ENCODE results near the gene BCL11A.

The BCL11A gene

GRCh38 chr2:60557486-60557864 is 4.0 kb upstream of the BCL11A start:
- DNase-seq = no peak

GRCh38 chr2:60556576-60557485 is 3.4 kb upstream of the BCL11A start:
- DNase-seq = no peak

GRCh38 chr2:60556175-60556574 is 2.7 kb upstream of the BCL11A start:
- DNase-seq = no peak

GRCh38 chr2:60555783-60556139 is 2.3 kb upstream of the BCL11A start:
- no peak for DNase-seq

- no peak for DNase-seq
Observed at GRCh38 chr2:60555066-60555782, 1.8 kb upstream of the BCL11A start.

GRCh38 chr2:60554646-60555065 is 1.2 kb upstream of the BCL11A start:
- DNase-seq = peak; percentile 10

- DNase-seq = peak; percentile 22
Observed at GRCh38 chr2:60554074-60554645, 706 bp upstream of the BCL11A start.

- no peak for DNase-seq
Observed at GRCh38 chr2:60552851-60553494, 481 bp downstream of the BCL11A start.

- DNase-seq = peak; percentile 37
Observed at GRCh38 chr2:60552078-60552850, 1.2 kb downstream of the BCL11A start.

GRCh38 chr2:60551240-60552077 is 2.0 kb downstream of the BCL11A start:
- DNase-seq = peak; percentile 6

GRCh38 chr2:60550984-60551239 is 2.5 kb downstream of the BCL11A start:
- DNase-seq = no peak

- DNase-seq = peak; percentile 65
Observed at GRCh38 chr2:60550178-60550983, 3.1 kb downstream of the BCL11A start.

- no peak for DNase-seq
Observed at GRCh38 chr2:60549928-60550177, 3.6 kb downstream of the BCL11A start.

GRCh38 chr2:60549238-60549927 is 4.1 kb downstream of the BCL11A start:
- peak; percentile 38 for DNase-seq

GRCh38 chr2:60548845-60549237 is 4.6 kb downstream of the BCL11A start:
- DNase-seq = no peak

GRCh38 chr2:60548311-60548710 is 5.1 kb downstream of the BCL11A start:
- no peak for DNase-seq

GRCh38 chr2:60547841-60548240 is 5.6 kb downstream of the BCL11A start:
- DNase-seq = no peak

- DNase-seq = no peak
Observed at GRCh38 chr2:60546756-60547420, 6.6 kb downstream of the BCL11A start.

GRCh38 chr2:60544954-60545560 is 8.4 kb downstream of the BCL11A start:
- DNase-seq = no peak

- DNase-seq = no peak
Observed at GRCh38 chr2:60544062-60544461, 9.4 kb downstream of the BCL11A start.

Measured in NCI-H2029 treated with DMSO at 0.1 percent for 48 hours (cell line).